GM21786 (cell line): ENCODE data around the gene BMP7.
"Not testable (repeated sequence)": the region's sequence is repeated elsewhere in the genome, so short reads cannot be mapped to it uniquely, and the experiment has no call there.

Experiments
- ATAC-seq: cut with Tn5 transposase; IDR thresholded peaks from one replicate; pipeline ENCODE4 v1.9.1; 2021; ENCODE audit not compliant: unreplicated experiment

BMP7 gene

GRCh38 chr20:57157787-57158186 lies 108.7 kb downstream of the BMP7 start:
- ATAC-seq = not testable (repeated sequence)

DNA sequence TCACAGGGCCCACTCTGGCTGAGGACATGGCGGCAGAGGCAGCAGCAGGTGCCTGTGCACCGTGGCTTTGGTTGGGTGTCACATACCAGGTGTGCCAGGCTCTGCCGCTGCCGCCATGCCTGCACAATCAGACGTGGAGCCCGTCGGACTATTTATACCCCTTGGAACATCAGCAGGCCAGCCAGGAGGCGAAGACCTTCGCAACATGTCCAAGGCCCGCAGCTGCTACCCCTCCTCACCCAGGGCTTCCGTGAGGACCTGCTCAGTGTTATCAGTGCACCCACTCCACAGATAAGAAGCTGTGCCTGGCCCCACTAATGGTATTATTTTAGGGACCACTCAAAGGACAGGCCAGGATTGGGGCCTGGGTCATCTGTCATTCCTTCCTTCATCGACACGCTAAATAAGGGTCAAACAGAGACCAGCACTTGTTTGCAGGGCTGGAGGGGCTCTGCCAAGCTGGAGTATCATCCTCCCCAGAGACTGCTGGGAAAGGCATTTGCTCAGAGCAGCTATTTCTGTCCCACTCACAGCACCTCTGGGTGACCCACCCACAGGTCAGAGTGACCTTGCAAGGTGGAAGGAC lies 109.2 kb downstream of the BMP7 start:
- ATAC-seq = no peak

DNA sequence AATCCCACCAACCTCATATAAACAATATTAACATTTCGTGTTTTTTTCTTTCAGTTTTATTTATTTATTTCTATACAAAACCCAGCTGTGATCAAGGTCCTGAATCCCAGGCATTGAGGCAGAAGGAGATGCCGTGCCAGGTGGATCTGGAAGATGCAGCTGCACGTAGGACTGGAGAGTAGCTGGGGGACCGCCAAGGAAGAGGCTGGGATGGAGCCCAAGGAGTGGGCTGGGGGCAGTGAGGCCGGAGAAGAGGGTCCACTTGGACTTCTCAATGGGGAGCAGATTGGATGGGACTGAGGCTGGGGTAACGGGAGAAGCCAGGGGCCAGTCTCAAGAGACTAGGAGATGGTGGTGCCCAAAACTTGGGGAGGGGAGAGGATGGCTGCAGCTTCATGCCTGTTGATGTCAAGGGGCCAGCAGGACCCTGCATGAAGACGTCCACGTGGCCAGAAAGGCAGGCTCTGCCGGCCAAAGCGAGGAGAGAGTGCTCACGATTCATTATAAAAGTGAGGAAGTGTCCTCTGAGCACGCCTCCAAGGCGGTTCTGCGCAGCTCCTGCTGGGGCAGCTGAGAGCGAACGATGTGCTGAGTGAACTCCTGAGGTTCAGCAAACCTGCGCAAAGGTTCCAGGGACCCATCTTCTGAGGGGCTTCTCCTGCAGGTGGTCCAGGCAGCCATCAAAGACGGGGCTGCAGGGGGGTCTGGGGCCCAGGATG lies 110.3 kb downstream of the BMP7 start:
- no peak for ATAC-seq

DNA sequence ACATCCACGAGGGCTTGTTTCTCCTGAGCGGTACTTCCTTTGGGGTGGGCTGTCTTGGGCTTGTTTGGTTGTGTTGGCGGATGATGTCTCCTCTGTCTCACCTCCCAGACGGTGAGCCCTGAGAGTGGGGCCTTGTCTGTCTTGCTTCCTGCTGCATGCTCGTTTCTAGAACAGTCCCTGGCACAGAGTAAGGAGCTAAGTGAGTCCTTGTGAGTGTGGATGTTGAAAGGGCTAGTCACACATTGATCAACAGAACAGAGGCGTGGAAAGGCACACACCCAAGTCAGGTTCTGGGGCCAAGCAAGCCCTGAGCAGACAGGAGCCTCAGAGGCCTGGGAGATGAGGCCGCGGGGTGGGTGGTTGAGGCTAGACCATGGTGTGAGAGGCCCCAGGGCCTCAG lies 111.0 kb downstream of the BMP7 start:
- ATAC-seq = no peak

DNA sequence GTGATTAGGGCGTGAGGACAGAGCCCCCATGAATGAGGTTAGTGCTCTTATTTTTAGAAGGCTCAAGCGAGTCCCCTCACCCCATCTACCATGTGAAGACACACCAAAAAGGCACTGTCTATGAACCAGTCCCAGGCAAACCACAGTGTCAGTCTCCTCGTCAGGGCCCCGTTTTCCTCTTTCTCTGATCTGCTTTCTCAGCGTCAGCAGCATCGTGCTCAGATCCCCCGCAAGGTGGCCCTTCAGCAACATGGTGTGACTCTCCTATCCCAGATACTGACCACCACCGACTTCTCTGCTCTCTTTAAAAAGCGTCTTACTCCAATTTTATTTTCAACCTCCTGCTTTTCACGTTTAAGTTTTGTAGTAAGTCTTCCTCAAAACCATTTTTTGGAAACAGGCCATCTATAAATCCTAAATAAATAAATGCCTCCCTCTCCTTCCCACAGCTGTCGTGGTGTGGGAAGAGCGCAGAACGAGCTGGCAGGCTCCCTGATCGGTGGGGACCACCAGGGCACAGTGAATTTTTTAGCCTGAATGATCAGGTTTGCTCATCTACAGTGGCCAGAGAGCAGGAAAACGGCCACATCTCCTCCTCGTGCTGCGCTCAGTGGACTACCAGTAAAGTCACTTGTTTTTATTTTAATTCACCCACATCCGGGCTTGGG lies 113.1 kb downstream of the BMP7 start:
- ATAC-seq = no peak

- no peak for ATAC-seq
These were observed 113.9 kb downstream of the BMP7 start for GRCh38 chr20:57152557-57152956.

- no peak for ATAC-seq
These were observed 115.9 kb downstream of the BMP7 start for GRCh38 chr20:57150559-57150958.

- no peak for ATAC-seq
These were observed 118.2 kb downstream of the BMP7 start for GRCh38 chr20:57148263-57148662.

- no peak for ATAC-seq
These were observed 119.3 kb downstream of the BMP7 start for GRCh38 chr20:57147185-57147584.

DNA sequence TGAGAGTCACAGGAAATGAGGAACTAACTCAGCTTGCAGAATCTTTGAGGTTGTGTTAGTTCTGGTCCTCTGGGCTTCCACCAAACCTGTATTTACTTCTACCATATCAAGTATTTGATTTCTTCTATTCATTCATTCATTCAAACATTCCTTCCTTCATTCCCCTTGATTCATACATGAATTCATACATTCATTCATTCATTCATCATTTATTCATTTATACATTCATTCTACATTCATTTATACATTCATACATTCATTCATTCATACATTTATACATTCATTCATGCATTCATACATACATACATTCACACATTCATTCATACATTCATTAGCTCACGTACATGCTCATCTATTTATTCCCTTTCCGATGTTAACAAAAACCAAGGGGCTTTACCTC lies 120.3 kb downstream of the BMP7 start:
- no peak for ATAC-seq

GRCh38 chr20:57145089-57145631 lies 121.3 kb downstream of the BMP7 start:
- ATAC-seq = no peak

DNA sequence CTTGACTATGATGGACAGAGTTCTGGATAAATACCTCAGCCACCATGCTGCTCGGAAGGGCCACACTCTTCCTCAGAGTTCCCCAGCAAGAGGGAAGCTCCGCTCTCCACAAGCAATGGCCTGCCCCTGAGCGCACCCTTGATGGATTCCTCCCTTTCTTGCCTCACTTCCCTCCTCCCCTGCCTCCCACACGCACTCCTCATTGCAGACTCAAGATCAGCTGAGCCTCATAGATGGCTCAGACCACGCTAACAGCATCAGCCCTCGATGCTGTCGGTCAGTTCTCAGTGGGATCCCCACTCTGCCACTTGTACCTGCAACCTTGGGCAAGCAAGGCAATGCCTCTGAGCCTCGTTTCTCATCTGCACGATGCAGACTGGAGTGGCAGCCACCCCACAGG lies 123.3 kb downstream of the BMP7 start:
- ATAC-seq = no peak

GRCh38 chr20:57142667-57143066 lies 123.8 kb downstream of the BMP7 start:
- no peak for ATAC-seq

DNA sequence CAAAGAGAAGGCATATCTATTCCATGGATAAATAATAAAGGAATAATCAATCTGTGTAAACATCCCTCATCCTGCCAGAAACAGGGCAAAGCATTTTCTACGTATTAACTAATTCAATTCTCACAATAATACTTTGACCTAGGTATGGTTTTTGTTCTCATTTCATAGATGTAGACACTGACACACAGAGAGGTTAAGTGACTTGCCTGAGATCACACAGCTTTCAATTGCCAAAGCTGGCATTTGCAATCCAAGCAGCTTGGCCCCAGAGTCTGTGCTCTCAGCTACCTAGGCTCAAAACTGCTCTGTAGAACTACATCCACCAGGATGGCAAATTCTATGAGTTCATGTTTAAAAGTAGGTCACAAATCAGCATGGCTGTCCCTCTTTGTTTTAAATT lies 124.9 kb downstream of the BMP7 start:
- ATAC-seq = no peak

DNA sequence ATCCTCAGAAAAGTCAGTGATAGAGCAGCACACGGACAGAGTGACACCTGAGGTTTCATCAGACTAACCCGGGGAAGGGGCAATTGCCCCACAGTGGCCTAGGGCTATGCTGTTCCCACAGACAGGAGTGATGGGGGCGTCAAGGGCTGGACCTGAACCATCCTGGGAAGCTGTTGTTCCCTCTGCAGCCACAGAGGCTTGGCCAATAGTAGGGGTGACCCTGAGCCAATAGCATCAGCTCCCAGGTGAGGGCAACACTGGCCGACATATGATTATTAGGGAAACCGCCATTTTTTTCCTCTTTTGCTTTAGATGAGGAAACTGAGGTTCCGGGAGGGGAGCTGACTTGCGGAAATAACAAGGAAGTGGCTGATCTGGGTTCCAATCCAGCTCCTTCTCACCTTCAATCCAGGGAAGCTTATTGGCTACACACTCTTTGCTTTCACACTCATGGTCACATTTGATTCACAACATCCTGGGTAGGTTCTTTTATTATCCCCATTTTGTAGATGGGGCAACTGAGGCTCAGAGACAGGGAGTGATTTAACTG lies 126.0 kb downstream of the BMP7 start:
- no peak for ATAC-seq

GRCh38 chr20:57139342-57140093 lies 126.9 kb downstream of the BMP7 start:
- no peak for ATAC-seq

DNA sequence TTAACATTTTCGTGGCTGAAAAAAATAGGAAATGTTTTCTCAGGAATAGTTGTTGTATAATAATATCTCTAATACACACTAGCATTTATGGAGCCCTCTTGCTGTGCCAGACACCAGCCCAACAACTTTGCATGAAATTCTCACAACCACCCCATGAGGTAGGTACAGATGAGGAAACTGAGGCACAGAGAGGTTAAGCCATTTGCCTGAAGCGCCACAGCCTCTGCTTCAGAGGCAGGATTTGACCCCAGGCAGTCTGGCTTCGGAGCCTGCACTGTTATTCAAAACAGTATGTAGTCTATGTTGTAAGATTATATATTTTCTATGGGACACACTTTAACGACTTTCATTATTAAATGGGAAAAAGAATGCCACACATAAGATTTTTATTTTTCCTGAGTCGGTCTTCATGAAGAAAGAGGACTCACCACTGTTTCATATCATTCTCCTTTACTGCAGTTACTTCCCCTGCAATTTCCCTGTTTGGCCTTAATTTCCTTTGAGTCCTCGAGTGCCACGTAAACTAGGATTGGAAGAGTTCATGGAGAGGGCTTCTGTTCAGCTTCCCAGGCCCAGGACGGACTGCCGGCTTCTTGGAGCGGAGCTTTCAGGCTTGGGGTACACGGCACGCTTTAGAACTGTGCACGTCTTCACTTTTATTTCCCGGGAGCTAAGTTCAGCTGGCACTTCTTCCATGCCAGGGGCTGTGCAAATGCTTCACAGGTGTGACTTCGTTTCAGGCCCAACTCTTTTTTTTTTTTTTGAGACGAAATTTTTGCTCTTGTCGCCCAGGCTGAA lies 128.0 kb downstream of the BMP7 start:
- ATAC-seq = no peak

DNA sequence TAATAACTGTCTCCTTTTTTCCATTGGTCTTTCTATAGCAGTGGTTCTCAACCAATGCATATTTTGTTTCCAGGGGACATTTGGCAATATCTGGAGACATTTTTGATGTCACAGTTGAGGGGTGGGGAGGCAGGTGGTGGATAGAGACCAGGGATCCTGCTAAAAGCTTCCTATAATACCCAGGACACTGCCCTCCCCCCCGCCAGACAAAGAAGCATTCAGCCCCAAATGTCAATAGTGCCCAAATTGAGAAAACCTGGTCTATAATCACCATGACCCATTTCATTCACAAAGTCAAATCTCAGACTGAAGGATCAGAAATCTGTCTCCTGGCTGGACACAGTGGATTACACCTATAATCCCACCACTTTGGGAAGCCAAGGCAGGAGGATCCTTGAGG lies 128.8 kb downstream of the BMP7 start:
- no peak for ATAC-seq

DNA sequence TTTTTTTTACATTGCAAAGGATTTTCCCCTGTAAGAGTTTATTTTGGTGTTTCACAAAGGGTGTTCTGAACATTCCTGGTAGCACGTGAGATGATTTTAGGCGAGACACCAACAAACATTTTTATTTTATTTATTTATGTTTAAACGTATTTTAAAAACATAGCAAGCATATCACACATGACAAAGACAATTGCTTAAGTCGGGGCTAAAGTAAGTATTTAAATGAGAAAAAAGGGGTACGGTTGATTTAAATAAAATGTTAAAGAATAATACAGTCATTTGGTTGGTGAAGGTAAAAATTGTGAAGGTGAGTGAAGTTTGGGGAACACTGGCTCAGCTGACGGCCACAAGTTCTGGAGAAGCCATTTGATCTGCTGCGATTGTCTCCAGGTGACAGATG lies 129.7 kb downstream of the BMP7 start:
- no peak for ATAC-seq

DNA sequence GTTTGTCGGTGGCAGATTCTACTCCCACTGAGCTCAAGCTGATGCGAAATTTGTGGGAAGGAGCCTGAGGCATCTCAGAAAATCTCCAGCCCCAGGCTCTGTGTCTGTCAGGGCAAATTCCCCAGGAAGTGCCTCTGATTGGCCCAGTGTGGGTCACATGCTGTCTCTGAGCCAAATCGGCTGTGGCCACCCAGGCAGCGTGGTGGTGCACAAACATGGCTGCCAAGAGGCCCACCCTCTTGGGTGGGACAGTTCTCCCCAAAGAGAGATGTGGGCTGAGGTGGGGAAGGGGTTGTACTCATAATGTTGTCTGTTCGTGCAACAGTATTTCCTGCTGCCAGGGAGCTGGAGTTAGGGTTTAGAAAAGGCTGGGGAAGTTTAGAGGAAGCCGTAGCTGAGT lies 130.6 kb downstream of the BMP7 start:
- no peak for ATAC-seq
